ENCODE results near the gene RAB35.

Gene RAB35

DNA sequence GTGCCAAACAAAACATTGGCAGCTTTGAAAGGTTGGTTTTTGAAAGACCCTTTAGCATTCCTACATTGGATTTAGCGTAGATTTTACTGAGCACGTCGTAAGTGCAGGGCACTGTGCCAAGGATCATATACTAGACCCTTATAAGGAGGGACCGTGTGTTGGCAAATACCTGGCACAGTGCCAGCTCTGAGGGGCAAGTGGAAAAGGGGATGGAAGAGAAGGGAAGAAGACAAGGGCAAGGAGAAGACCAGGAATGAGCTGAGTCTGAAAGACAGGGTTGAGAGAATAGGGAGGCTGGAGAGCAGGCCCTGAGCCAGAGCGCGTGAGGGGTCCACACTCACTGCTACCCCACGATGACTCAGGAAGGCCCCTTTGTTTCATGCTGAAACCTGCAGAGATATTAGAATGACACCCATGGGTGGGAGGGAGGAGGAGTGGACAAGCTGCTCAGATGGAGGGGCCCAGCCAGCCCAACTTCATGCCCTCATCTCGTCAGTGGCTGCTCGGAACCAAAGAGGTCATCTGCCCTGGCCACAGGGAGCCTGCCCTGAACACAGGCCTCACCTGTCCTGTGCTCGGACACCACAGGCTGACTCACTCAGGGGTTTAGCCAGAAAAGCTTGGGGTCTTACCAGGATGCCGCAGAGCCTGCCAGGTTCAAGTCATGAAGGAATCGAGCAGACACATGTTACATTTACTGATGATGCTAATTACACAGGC, 25.0 kb downstream of the RAB35 start:
- no peak overlapping the region for H3K4me3 ChIP-seq (ENCODE audit: low read length)
- TF ChIP-seq ZNF274 (IDR thresholded peaks at IDR 0.05; ENCODE audit: low read depth, low read length): no peak

DNA sequence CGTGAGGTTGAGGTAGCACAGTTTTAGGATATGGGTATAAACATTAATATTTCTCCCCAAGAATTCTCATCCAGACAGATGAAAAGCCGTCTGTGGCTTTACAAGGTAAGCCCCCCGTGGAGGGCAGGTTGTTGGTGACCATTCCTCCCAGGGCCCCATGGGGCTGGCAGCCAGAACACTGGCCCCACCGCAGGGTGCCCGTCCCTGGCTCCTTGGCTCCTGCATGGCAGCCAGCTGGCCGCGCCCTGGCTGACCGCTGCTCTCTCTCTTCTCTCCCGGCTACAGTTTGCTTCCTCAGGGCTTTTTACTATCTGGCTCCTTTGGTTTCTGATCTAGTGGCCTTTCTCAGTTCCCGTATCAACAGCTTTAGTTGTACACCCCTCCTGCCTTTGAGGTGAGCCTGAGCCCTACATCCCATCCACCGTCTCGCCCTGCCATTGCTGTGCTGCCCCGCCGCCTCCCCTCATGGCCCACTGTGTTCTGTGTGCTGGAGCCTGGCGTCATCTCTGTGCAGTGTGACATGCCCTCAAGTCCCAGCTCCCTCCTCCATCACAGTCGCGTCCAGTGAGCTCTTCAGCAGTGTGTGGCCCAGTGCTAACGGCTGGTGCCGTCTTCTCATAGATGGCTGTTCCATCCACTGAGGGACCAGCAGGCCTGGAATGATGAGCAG, 25.8 kb downstream of the RAB35 start:
- no peak for TF ChIP-seq ZNF274 (IDR thresholded peaks at IDR 0.05; ENCODE audit: low read depth, low read length)
- no peak overlapping the region for H3K4me3 ChIP-seq (ENCODE audit: low read length)

DNA sequence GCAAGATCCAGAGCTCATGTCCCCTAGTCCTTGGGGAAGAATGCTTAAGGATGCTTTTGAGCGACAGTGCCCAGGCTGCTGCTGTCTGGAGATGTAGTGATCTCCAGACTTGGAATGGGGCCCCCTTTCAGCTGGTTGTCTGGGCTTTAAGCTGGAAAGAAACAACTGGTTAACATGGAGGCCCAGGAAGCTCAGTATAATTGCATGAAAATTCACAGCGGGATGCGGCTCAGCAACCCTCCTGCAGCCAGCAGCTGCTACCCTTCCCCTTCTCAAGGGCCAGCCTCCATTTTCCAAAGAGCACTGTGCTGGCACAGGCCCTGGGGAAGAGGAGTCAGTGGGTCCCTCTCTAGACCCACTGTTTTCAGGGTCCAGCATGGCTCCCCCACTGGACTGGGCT, 26.3 kb downstream of the RAB35 start:
- no peak for TF ChIP-seq ZNF274 (IDR thresholded peaks at IDR 0.05; ENCODE audit: low read depth, low read length)
- no peak overlapping the region for H3K4me3 ChIP-seq (ENCODE audit: low read length)

DNA sequence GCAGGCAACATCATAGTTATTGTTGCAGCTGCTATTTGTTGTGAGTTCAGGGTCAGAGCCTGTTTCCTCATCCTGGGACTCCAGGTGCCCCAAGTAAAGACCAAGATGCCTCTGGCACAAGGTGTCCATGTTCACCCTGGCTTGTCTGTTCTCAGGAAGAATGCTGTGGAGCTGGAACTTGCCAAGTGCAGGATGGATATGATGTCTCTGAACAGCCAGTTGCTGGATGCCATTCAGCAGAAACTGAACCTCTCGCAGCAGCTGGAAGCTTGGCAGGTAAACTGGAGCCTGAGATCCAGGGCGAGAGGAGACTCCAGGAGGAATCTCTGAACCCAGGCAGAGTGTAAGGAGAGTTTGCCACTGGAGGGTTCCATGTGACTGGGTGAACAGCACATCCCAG, 26.8 kb downstream of the RAB35 start:
- no peak for TF ChIP-seq ZNF274 (IDR thresholded peaks at IDR 0.05; ENCODE audit: low read depth, low read length)

DNA sequence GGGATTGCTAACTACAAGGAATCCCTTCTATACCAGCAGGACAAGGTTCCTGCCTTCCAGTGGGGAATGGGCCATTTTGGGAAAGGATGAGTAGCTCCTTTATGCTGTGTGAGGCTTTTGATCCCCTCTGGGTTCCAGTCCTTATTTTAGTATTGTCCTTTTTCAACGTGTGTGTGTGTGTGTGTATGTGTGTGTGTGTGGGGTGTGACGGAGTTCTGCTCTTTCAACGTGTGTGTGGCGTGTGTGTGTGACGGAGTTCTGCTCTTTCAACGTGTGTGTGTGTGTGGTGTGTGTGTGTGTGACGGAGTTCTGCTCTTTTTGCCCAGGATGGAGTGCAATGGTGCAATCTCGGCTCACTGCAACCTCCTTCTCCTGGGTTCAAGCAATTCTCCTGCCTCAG, 27.4 kb downstream of the RAB35 start:
- no peak overlapping the region for H3K4me3 ChIP-seq (ENCODE audit: low read length)
- no peak for TF ChIP-seq ZNF274 (IDR thresholded peaks at IDR 0.05; ENCODE audit: low read depth, low read length)

More for the DNA sequence above, 26.8 kb downstream of the RAB35 start:
- H3K4me3 ChIP-seq (ENCODE audit: low read length): no peak overlapping the region

DNA sequence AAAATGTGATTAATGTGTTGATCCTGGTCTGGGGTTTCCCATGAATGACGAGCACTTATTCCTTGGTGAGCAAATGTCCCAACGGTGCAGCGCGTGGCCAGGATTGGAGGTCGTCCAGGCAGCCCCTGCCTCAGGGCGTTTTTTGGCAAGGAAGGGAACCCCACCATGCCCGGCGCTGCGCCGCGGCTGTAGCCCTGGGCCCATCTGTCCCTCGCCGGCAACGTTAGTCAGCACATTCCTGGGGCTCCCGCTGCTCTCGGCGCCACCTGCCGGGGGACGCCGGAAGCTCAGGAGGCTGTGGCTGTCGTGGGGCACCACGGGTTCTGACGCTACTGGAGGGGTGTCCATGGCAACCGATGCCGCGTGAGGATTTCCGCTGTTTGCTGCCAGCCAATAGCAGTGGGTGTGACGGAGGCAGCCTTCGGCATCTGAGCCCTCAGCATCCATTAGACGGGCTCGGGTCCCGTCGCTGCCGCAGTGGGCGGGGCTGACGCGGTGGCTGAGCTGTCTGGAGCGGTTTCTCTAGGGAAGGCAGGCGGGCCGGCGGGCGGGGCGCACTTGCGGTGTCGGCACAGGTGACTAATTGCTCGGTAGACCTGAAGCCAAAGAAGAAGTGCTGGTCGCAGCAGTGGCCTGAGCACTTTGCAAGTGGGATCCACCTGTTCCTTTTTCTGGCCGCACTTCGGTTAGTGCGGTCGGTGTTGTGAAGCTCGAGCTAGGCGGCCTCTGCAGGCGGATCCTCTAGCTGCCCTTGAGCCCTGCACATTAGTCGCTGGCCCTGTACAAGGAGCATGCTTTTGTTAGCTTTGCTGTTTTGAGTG, 29.5 kb downstream of the RAB35 start:
- TF ChIP-seq ZNF274 (IDR thresholded peaks at IDR 0.05; ENCODE audit: low read depth, low read length): no peak
- H3K4me3 ChIP-seq (ENCODE audit: low read length): peak overlapping the region; percentile 30; the same call in 1 of the 2 replicates

DNA sequence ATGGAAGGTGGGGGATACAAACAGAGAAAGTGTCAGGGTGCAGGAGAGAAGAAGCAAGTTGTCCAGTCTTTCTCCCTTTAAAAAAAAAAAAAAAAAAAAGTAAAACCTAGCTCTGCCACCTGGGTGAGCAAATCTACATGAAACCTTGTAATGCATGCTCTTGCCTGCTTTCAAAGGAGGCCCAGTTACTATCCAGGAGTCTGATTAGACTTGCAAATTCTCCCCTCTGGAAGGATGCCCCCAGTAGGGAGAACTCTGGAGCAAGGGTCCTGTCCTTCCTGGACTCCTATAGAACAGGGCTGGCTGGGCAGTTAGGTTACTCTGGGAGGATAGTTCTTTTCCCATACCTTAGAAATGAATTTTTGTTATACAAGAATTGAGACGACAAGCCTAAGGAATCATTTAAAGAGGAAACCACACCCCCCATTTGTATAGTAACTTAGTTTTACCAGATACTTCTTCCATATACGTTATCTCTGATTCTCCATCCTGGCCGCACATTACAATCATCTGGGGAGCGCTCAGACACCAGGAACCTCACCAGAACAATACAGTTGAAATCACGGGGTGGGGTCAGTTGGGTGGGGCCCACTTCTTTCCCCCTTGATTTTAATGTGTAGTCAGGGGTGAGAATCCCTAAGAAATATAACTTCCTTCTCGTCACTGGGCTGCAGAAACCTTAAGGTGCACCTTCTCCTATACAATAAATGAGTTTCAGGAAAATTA, 30.5 kb downstream of the RAB35 start:
- H3K4me3 ChIP-seq (ENCODE audit: low read length): no peak overlapping the region
- no peak for TF ChIP-seq ZNF274 (IDR thresholded peaks at IDR 0.05; ENCODE audit: low read depth, low read length)

DNA sequence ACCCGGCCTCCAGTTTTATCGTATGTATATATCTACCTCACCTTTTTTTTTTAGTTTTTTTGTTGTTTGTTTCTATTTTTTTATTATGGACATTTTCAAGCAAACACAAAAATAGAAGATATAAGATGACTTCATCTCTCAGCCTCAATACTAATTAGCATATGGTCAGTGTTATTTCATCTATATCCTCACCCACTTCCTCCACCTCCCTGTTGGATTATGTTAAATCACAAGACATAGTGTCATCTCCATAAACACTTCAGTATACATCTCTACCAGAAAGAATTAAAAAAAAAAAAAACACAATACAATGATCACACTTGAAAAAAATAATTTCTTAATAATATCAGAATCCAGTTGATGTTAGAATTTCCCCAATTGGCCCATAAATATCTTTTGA, 34.9 kb downstream of the RAB35 start:
- TF ChIP-seq ZNF274 (IDR thresholded peaks at IDR 0.05; ENCODE audit: low read depth, low read length): no peak

DNA sequence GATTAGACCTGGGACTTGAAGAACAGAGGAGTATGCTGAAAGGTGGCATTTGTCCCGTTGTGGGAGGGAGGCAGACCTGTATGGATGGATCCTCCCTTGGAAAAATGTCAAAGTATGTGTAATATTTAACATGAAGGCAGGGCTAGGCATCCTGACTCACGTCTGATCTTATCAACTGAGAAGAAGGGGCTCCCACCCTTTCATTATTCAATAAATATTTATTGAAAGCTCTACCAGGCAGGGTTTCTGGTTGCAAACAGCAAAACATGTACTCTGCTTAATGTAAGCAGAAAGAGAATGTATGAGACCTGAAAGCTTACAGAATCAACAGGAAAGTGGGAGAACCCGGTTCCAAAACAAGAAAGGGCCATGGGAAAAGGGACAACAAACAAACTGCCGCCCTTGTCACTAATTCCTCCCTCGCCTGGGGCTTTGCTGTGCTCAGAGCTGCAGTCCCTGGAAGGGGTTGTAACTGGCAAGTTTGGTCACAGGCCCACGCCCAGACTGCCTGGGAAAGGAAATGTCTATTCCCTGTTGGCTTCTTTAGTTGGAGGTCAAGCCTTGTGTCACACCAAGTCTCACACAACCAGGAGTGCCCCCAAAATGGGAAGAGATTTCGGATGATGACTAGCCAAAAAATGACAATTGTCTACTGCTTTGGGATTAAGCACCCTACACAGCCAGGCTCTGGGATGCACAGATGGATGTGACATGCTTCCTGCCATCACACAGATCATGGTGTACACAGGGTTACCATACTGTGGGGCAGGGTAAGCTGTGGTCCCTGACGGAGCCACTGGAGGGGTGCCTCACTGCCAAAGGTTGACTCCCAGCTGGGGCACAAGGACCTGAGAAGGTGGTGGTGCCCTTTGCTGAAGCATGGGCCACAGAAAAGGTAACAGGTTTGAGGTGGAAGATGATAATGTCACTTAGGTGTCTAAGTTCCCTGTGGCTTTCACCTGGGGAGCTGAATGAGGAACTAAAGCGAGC, 36.8 kb downstream of the RAB35 start:
- no peak for TF ChIP-seq ZNF274 (IDR thresholded peaks at IDR 0.05; ENCODE audit: low read depth, low read length)
- H3K4me3 ChIP-seq (ENCODE audit: low read length): no peak overlapping the region

More for the DNA sequence above, 34.9 kb downstream of the RAB35 start:
- no peak overlapping the region for H3K4me3 ChIP-seq (ENCODE audit: low read length)

DNA sequence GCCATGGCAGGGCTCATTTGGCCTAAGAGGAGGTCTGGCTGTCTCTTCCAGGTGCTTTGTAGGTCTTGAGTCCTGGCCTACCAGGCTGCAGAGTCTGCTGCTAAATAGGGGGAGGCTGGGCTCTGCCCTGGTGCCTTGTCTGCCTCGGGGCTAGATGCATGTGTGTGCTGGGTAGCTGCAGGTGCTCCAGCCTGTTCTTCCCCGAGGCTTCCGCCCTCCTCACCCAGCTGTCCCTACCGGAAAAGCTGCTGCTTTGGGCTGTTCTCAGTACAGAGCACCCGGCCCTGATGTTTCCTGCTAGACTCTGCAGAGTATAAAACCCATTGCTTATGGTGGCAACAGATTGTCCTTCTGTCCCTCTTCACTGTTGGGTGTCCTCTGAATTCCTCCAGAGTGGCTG, 37.7 kb downstream of the RAB35 start:
- no peak overlapping the region for H3K4me3 ChIP-seq (ENCODE audit: low read length)
- TF ChIP-seq ZNF274 (IDR thresholded peaks at IDR 0.05; ENCODE audit: low read depth, low read length): no peak

DNA sequence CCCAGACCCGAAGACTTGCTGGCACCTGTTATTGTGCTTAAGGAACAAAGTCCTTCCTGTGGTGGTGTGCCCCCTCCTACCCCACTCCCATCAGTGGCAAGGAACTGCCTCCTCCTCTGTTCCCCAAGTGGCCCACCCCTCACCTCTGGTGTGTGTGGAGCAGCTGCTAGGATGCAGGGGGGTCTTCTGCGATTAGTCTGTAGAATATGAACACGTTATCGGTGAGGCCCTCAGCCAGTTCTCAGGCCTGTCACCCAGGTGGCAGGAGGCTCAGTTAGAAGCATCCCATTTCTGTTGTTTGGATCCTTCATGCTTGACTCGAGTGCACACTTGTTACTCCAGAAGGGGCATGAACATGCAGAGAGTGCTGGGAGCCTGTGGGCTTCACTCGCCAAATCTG, 39.3 kb downstream of the RAB35 start:
- no peak for TF ChIP-seq ZNF274 (IDR thresholded peaks at IDR 0.05; ENCODE audit: low read depth, low read length)
- H3K4me3 ChIP-seq (ENCODE audit: low read length): no peak overlapping the region

DNA sequence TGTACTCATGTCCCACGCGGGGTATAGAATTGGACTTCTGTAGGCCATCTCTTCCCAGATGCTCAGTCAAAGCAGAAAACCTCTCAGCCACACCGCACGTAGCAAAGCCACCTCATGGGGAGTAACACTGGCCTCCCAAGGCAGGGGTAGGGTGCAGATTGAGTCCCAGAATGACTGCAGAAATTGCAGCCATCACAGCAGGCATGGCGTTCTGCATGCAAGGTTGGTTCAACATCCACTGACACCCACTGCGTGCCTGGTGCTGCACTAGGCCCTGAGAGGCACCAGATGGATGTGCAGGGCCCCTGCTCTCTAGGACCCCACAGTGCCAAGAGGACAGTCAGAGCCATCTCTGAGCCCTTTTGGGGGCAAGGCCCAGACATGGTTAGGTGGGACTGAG, 39.9 kb downstream of the RAB35 start:
- TF ChIP-seq ZNF274 (IDR thresholded peaks at IDR 0.05; ENCODE audit: low read depth, low read length): no peak
- no peak overlapping the region for H3K4me3 ChIP-seq (ENCODE audit: low read length)

DNA sequence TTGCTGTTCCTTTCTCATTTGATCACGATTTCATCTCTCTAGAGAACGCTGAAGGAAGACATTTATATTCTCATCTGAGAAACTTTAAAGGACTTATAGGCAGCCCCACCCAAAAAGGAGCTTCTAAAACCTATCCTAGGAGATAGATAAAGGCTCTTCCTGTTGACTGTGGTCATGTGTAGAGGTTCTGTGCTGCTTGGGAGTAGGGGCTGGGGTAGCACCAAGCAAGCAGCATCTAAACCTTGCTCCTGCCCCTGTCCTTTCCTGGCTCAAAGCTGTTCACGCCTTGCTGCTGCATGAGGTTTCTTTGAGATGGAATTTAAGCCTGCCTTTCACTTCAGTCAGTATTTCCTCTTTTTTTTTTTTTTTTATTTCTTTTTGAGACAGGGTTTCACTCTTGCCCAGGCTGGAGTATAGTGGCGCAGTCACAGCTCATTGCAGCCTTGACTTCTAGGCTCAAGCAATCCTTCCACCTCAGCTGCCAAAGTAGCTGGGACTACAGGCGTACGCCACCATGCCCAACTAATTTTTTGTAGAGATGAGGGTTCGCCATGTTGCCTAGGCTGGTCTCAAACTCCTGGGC, 41.4 kb downstream of the RAB35 start:
- no peak overlapping the region for H3K4me3 ChIP-seq (ENCODE audit: low read length)
- TF ChIP-seq ZNF274 (IDR thresholded peaks at IDR 0.05; ENCODE audit: low read depth, low read length): no peak
